Trophoblast cell (in vitro differentiated cells and primary cell): Measurements from ENCODE around the gene ZDHHC16.

Experiments
- DNase-seq, 2 donors: peaks; one replicate each; pipeline ENCODE4 v3.0.0-alpha.2; 2016
- H2AFZ ChIP-seq: 2 replicates; pipeline ENCODE4 v1.6.1; 2013; ENCODE audit warnings: low read length, moderate library complexity, mild to moderate bottlenecking; ENCODE audit not compliant: insufficient read depth, poor library complexity
- H2AK5ac ChIP-seq: 2 replicates; pipeline ENCODE4 v1.6.1; 2013; ENCODE audit warnings: mild to moderate bottlenecking, low read length
- H2BK120ac ChIP-seq: 2 replicates; pipeline ENCODE4 v1.6.1; 2013; ENCODE audit warnings: low read length, mild to moderate bottlenecking, moderate library complexity; ENCODE audit not compliant: insufficient read depth, poor library complexity
- H2BK12ac ChIP-seq: 2 replicates; pipeline ENCODE4 v1.6.1; 2013; ENCODE audit warnings: mild to moderate bottlenecking, low read length, moderate library complexity
- H2BK5ac ChIP-seq: 2 replicates; pipeline ENCODE4 v1.6.1; 2013; ENCODE audit warnings: low read length, low read depth, moderate library complexity, mild to moderate bottlenecking; ENCODE audit not compliant: poor library complexity
- H3K14ac ChIP-seq: 2 replicates; pipeline ENCODE4 v1.6.1; 2013; ENCODE audit warnings: mild to moderate bottlenecking, low read length
- H3K18ac ChIP-seq: 2 replicates; pipeline ENCODE4 v1.6.1; 2013; ENCODE audit warnings: mild to moderate bottlenecking, low read length
- H3K23ac ChIP-seq: 2 replicates; pipeline ENCODE4 v1.6.1; 2013; ENCODE audit warnings: low read length
- H3K27ac ChIP-seq: 2 replicates; pipeline ENCODE4 v1.5.1; 2013; ENCODE audit warnings: low read depth, mild to moderate bottlenecking, inconsistent platforms, low read length, moderate library complexity
- H3K27me3 ChIP-seq: 2 replicates; pipeline ENCODE4 v1.6.1; 2013; ENCODE audit warnings: inconsistent platforms, mild to moderate bottlenecking, low read length, moderate library complexity; ENCODE audit not compliant: insufficient read depth
- H3K36me3 ChIP-seq, 2 experiments: 1 replicate in 1 of 2; 2 replicates in 1 of 2; pipeline ENCODE4 v1.6.1; 2013; ENCODE audit warnings: low read length in 2 of 2, mild to moderate bottlenecking in 2 of 2, moderate library complexity in 1 of 2; ENCODE audit not compliant: insufficient read depth in 2 of 2, control insufficient read depth in 1 of 2
- H3K4ac ChIP-seq: 2 replicates; pipeline ENCODE4 v1.6.1; 2013; ENCODE audit warnings: low read depth, mild to moderate bottlenecking, low read length, moderate library complexity
- H3K4me1 ChIP-seq, 2 experiments: 1 replicate in 1 of 2; 2 replicates in 1 of 2; pipeline ENCODE4 v1.6.1; 2013; ENCODE audit warnings: low read length in 2 of 2, mild to moderate bottlenecking in 2 of 2, moderate library complexity in 1 of 2; ENCODE audit not compliant: insufficient read depth in 2 of 2, control insufficient read depth in 1 of 2
- H3K4me2 ChIP-seq: 2 replicates; pipeline ENCODE4 v1.6.1; 2013; ENCODE audit warnings: inconsistent platforms, mild to moderate bottlenecking, low read length, moderate library complexity
- H3K4me3 ChIP-seq: 2 replicates; pipeline ENCODE4 v1.5.1; 2013; ENCODE audit warnings: mild to moderate bottlenecking, low read depth, low read length, inconsistent platforms
- H3K79me1 ChIP-seq: one replicate; pipeline ENCODE4 v1.6.1; 2013; ENCODE audit warnings: low read length
- H3K79me2 ChIP-seq: 2 replicates; pipeline ENCODE4 v1.6.1; 2013; ENCODE audit warnings: low read length, mild to moderate bottlenecking; ENCODE audit not compliant: control insufficient read depth, insufficient read depth, poor library complexity
- H3K9ac ChIP-seq: 2 replicates; pipeline ENCODE4 v1.6.1; 2013; ENCODE audit warnings: mild to moderate bottlenecking, low read length
- H3K9me3 ChIP-seq: 2 replicates; pipeline ENCODE4 v1.6.1; 2013; ENCODE audit warnings: low read depth, mild to moderate bottlenecking, control low read depth, inconsistent platforms, low read length; ENCODE audit not compliant: insufficient read depth
- H4K12ac ChIP-seq: 2 replicates; pipeline ENCODE4 v1.6.1; 2013; ENCODE audit warnings: low read depth, mild to moderate bottlenecking, low read length, moderate library complexity
- H4K8ac ChIP-seq: 2 replicates; pipeline ENCODE4 v1.6.1; 2013; ENCODE audit warnings: low read depth, mild to moderate bottlenecking, low read length, moderate library complexity
- H4K91ac ChIP-seq: one replicate; pipeline ENCODE4 v1.6.1; 2013; ENCODE audit warnings: low read depth, mild to moderate bottlenecking, low read length, moderate library complexity
- WGBS: extraction: QIAGEN DNeasy Blood & Tissue Kit; methylation state at CpG from one replicate; pipeline ENCODE4 v1.1.7; 2013; ENCODE audit warnings: missing lambda C conversion rate; ENCODE audit not compliant: insufficient read length, insufficient coverage; ENCODE audit errors: extremely low coverage; 5-methylcytosine and 5-hydroxymethylcytosine counted together

Gene ZDHHC16

GRCh38 chr10:97485647-97486281 lies 39.8 kb downstream of the ZDHHC16 start:
- no peak for DNase-seq
- Histone ChIP-seq H3K27me3 (no peaks in the 10 kb centered on the region), H3K23ac (no peak overlapping the region), H2BK12ac (no peak overlapping the region), H3K27ac (no peak overlapping the region), H2AFZ (no peak overlapping the region), H3K4me3 (no peak overlapping the region), H3K4me1 (no peaks in the 10 kb centered on the region), H3K4me2 (no peak overlapping the region), H4K8ac (no peak overlapping the region), H3K79me2 (peaks cover 2% of the 10 kb centered on the region), H4K12ac (no peak overlapping the region), H3K9me3 (no peaks in the 10 kb centered on the region), H2AK5ac (no peak overlapping the region), H3K4ac (peak overlapping the region; percentile 79), H2BK120ac (no peak overlapping the region), H4K91ac (no peak overlapping the region), H3K79me1 (no peaks in the 10 kb centered on the region), H3K14ac (no peak overlapping the region), H2BK5ac (no peak overlapping the region), H3K9ac (no peak overlapping the region), H3K18ac (no peak overlapping the region), H3K36me3 (peaks cover 4 to 9% of the 10 kb centered on the region in 2 experiments)
- no CpG with 5 or more reads among the region's 4 CpGs for WGBS

DNA sequence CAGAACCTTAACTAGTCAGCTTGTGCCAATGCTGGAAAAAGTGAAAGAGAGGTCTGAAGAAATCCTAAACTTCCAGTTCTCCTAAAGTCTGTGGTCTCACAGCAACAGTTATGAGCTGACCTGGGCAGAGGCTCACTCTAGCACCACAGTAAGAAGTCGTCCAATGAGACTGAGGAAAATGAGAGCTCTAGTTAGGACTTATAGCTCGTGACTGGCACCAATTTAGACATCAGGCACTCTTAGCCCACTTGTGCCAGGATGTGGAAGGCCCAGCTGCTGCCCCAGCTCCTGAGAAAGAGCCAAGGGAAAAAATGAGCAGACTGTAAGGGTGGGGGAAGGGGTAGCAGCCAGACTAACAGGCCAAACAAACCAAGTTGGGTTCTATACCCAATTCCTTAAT lies 44.6 kb downstream of the ZDHHC16 start:
- Histone ChIP-seq H3K4ac (peak overlapping the region; percentile 36), H3K27me3 (no peaks in the 10 kb centered on the region), H4K12ac (no peak overlapping the region), H4K8ac (no peak overlapping the region), H3K4me3 (no peak overlapping the region), H3K14ac (no peak overlapping the region), H2AK5ac (no peak overlapping the region), H3K4me1 (peaks cover 5 to 6% of the 10 kb centered on the region in 2 experiments), H3K36me3 (peaks cover 7 to 8% of the 10 kb centered on the region in 2 experiments), H2BK12ac (no peak overlapping the region), H2AFZ (no peak overlapping the region), H3K27ac (no peak overlapping the region), H3K79me2 (peaks cover 4% of the 10 kb centered on the region), H2BK120ac (no peak overlapping the region), H3K18ac (no peak overlapping the region), H2BK5ac (no peak overlapping the region), H3K4me2 (no peak overlapping the region), H3K9ac (no peak overlapping the region), H3K79me1 (no peaks in the 10 kb centered on the region), H3K23ac (no peak overlapping the region), H4K91ac (no peak overlapping the region), H3K9me3 (no peaks in the 10 kb centered on the region)
- WGBS = no CpG with 5 or more reads among the region's 2 CpGs
- DNase-seq = no peak

- Histone ChIP-seq H3K23ac (no peak overlapping the region), H3K18ac (no peak overlapping the region), H3K4ac (peak overlapping the region; percentile 81), H2AFZ (no peak overlapping the region), H3K4me3 (no peak overlapping the region), H3K79me1 (peaks cover 9% of the 10 kb centered on the region), H2AK5ac (no peak overlapping the region), H4K91ac (no peak overlapping the region), H4K12ac (no peak overlapping the region), H3K27me3 (no peaks in the 10 kb centered on the region), H3K4me2 (no peak overlapping the region), H3K79me2 (peaks cover 13% of the 10 kb centered on the region), H3K9me3 (no peaks in the 10 kb centered on the region), H3K4me1 (peaks cover 5 to 6% of the 10 kb centered on the region in 2 experiments), H2BK12ac (no peak overlapping the region), H3K36me3 (peaks cover 4 to 9% of the 10 kb centered on the region in 2 experiments), H4K8ac (no peak overlapping the region), H3K27ac (no peak overlapping the region), H3K14ac (no peak overlapping the region), H2BK120ac (no peak overlapping the region), H3K9ac (no peak overlapping the region), H2BK5ac (no peak overlapping the region)
- WGBS = no CpG with 5 or more reads among the region's 2 CpGs
- no peak for DNase-seq
These were observed 48.2 kb downstream of the ZDHHC16 start for GRCh38 chr10:97494151-97494550.

DNA sequence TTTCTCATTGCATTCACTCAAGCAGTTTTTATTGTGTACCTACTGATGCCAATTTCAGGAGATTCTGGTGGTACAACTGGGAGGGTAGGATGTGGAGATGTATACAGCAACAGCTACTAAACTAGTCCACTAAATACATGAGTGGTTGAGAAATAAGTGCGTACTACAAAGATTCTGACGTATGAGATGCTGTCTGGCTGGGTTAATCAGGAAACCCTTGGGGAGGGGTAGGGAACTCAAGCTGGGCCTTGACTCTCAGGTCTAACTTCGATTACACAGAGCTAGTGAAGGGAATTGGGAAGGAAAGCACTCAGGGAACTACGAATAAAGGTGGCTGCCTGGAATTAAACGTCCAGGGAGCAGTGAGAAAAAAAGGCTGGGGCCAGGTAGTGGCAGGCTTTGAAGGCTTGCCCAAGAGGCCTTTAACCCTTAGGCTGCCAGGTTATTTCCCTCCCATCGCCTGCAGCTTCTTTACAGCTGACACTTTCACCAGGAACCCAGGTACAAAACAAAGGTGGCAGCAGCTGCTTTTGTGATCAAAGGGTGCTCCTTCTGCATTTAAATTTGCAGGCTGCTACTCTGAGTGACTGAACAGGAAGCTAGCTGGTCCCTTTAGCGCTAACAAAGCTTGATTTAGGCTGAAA lies 49.0 kb downstream of the ZDHHC16 start:
- Histone ChIP-seq H3K4ac (peak overlapping the region; percentile 64), H3K4me3 (no peak overlapping the region), H2BK120ac (no peak overlapping the region), H3K79me2 (peaks cover 17% of the 10 kb centered on the region), H3K36me3 (peaks cover 4 to 9% of the 10 kb centered on the region in 2 experiments), H3K9me3 (no peaks in the 10 kb centered on the region), H2BK5ac (no peak overlapping the region), H3K9ac (no peak overlapping the region), H2AFZ (no peak overlapping the region), H2AK5ac (no peak overlapping the region), H3K27ac (no peak overlapping the region), H4K91ac (no peak overlapping the region), H3K14ac (no peak overlapping the region), H3K4me1 (peaks cover 8 to 9% of the 10 kb centered on the region in 2 experiments), H4K12ac (no peak overlapping the region), H3K79me1 (peaks cover 14% of the 10 kb centered on the region), H4K8ac (peak overlapping the region; percentile 29), H3K18ac (no peak overlapping the region), H2BK12ac (no peak overlapping the region), H3K4me2 (peak overlapping the region; percentile 7), H3K27me3 (peaks cover 6% of the 10 kb centered on the region), H3K23ac (no peak overlapping the region)
- no peak for DNase-seq
- no CpG with 5 or more reads among the region's 7 CpGs for WGBS
